Fibroblast of upper back skin (primary cell): Measurements from ENCODE around the gene ZDHHC1.

Experiments
- DNase-seq: peaks from one replicate; pipeline ENCODE4 v3.0.0-alpha.2; 2013

The ZDHHC1 gene

GRCh38 chr16:67415872-67416793, at the start of gene ZDHHC1:
ZDHHC1 (minus strand) TSS chr16:67416477; CDS start chr16:67407775, 8,702 bp downstream.
- peak; percentile 60 for DNase-seq

GRCh38 chr16:67464565-67464964, 48.3 kb upstream of the ZDHHC1 start:
- no peak for DNase-seq

GRCh38 chr16:67463691-67464090, 47.4 kb upstream of the ZDHHC1 start:
- no peak for DNase-seq

- no peak for DNase-seq
Observed at GRCh38 chr16:67463059-67463458, 46.8 kb upstream of the ZDHHC1 start.

GRCh38 chr16:67462279-67462655, 46.0 kb upstream of the ZDHHC1 start:
- DNase-seq, result no peak

- DNase-seq, result no peak
Observed at GRCh38 chr16:67461600-67462278, 45.5 kb upstream of the ZDHHC1 start.

- DNase-seq, result no peak
Observed at GRCh38 chr16:67460961-67461360, 44.7 kb upstream of the ZDHHC1 start.

GRCh38 chr16:67460168-67460567, 43.9 kb upstream of the ZDHHC1 start:
- no peak for DNase-seq

GRCh38 chr16:67459861-67460150, 43.5 kb upstream of the ZDHHC1 start:
- DNase-seq, result no peak

- DNase-seq, result no peak
Observed at GRCh38 chr16:67459066-67459860, 43.0 kb upstream of the ZDHHC1 start.

- peak; percentile 51 for DNase-seq
Observed at GRCh38 chr16:67458121-67458641, 41.9 kb upstream of the ZDHHC1 start.

- no peak for DNase-seq
Observed at GRCh38 chr16:67457611-67458010, 41.3 kb upstream of the ZDHHC1 start.

GRCh38 chr16:67456391-67457081, 40.3 kb upstream of the ZDHHC1 start:
- DNase-seq, result peak; percentile 26

GRCh38 chr16:67454852-67455251, 38.6 kb upstream of the ZDHHC1 start:
- DNase-seq, result no peak

GRCh38 chr16:67454104-67454503, 37.8 kb upstream of the ZDHHC1 start:
- no peak for DNase-seq

- no peak for DNase-seq
Observed at GRCh38 chr16:67451704-67452435, 35.6 kb upstream of the ZDHHC1 start.

- no peak for DNase-seq
Observed at GRCh38 chr16:67451061-67451703, 34.9 kb upstream of the ZDHHC1 start.

GRCh38 chr16:67449739-67450138, 33.5 kb upstream of the ZDHHC1 start:
- no peak for DNase-seq

GRCh38 chr16:67449336-67449735, 33.1 kb upstream of the ZDHHC1 start:
- no peak for DNase-seq

- DNase-seq, result no peak
Observed at GRCh38 chr16:67448580-67448979, 32.3 kb upstream of the ZDHHC1 start.

GRCh38 chr16:67447508-67448076, 31.3 kb upstream of the ZDHHC1 start:
- peak; percentile 28 for DNase-seq
